A549 (cell line): ENCODE data around the gene DUSP3. TPM values are rescaled to one million over a fixed set of nuclear protein-coding genes. Genes with fewer than 3 reads are reported as not detected.

Source experiments
- BHLHE40 ChIP-seq: IDR thresholded peaks from 2 replicates; pipeline ENCODE4 v1.6.1; 2012; ENCODE audit warnings: low read depth, low read length, inconsistent platforms
- CBX2 ChIP-seq: fragments of 200-600 bp; sonication (generic); IDR thresholded peaks from 2 replicates; pipeline ENCODE4 v1.6.1; 2016; ENCODE audit warnings: low read depth, mild to moderate bottlenecking, borderline replicate concordance
- CBX8 ChIP-seq: fragments of 200-600 bp; sonication (generic); IDR thresholded peaks from 2 replicates; pipeline ENCODE4 v1.6.1; 2016
- CEBPB ChIP-seq, 2 experiments: fragments of >200 bp in 1 of 2; sonication (Bioruptor Twin) in 1 of 2; formaldehyde crosslinking in 1 of 2; IDR thresholded peaks; 2 replicates each; pipeline ENCODE4 v1.6.1; 2012 to 2016
- CHD2 ChIP-seq: fragments of 150-350 bp; IDR thresholded peaks from 2 replicates; pipeline ENCODE4 v1.6.1; 2014; ENCODE audit warnings: low read length; ENCODE audit not compliant: partially characterized antibody
- E2F6 ChIP-seq: IDR thresholded peaks from 2 replicates; pipeline ENCODE4 v1.6.1; 2012; ENCODE audit warnings: low read depth, borderline replicate concordance
- EHF ChIP-seq: fragments of 250-450 bp; sonication (Bioruptor Pico); IDR thresholded peaks from 2 replicates; pipeline ENCODE4 v1.5.0; 2020; ENCODE audit warnings: mild to moderate bottlenecking
- EHMT2 ChIP-seq: fragments of 200-600 bp; sonication (generic); IDR thresholded peaks from 2 replicates; pipeline ENCODE4 v1.6.1; 2016; ENCODE audit warnings: antibody characterized with exemption, low read depth, mild to moderate bottlenecking, moderate library complexity
- ELK1 ChIP-seq: fragments of 150-350 bp; IDR thresholded peaks from 2 replicates; pipeline ENCODE4 v1.6.1; 2014; ENCODE audit warnings: low read depth, mild to moderate bottlenecking, low read length
- EP300 ChIP-seq, 2 experiments: fragments of >200 bp; sonication (Bioruptor Twin); formaldehyde crosslinking; IDR thresholded peaks; 2 replicates in 1 of 2; 3 replicates in 1 of 2; pipeline ENCODE4 v1.6.1; 2016 to 2017
- ESRRA ChIP-seq: fragments of 150-350 bp; IDR thresholded peaks from 2 replicates; pipeline ENCODE4 v1.6.1; 2014; ENCODE audit warnings: mild to moderate bottlenecking, low read length, borderline replicate concordance
- FOXS1 ChIP-seq: fragments of 250-450 bp; sonication (Bioruptor Pico); IDR thresholded peaks from 2 replicates; pipeline ENCODE4 v1.5.0; 2020; ENCODE audit warnings: mild to moderate bottlenecking, moderate library complexity
- GATA3 ChIP-seq: IDR thresholded peaks from 2 replicates; pipeline ENCODE4 v1.6.1; 2012; ENCODE audit warnings: borderline replicate concordance
- HOXA7 ChIP-seq: fragments of 250-450 bp; sonication (Bioruptor Pico); IDR thresholded peaks from 2 replicates; pipeline ENCODE4 v1.5.0; 2020; ENCODE audit warnings: mild to moderate bottlenecking, moderate library complexity
- HOXB5 ChIP-seq: fragments of 250-450 bp; sonication (Bioruptor Pico); IDR thresholded peaks from 2 replicates; pipeline ENCODE4 v1.5.0; 2020; ENCODE audit warnings: mild to moderate bottlenecking, moderate library complexity
- KDM1A ChIP-seq: fragments of 200-600 bp; sonication (generic); IDR thresholded peaks from 2 replicates; pipeline ENCODE4 v1.6.1; 2016; ENCODE audit warnings: low read depth, mild to moderate bottlenecking
- KDM5A ChIP-seq: fragments of 200-600 bp; sonication (generic); IDR thresholded peaks from 2 replicates; pipeline ENCODE4 v1.6.1; 2016; ENCODE audit warnings: antibody characterized with exemption, mild to moderate bottlenecking
- MAFK ChIP-seq: fragments of 450-650 bp; IDR thresholded peaks from 2 replicates; pipeline ENCODE4 v1.6.1; 2014; ENCODE audit not compliant: partially characterized antibody
- NFE2L2 ChIP-seq: fragments of 150-350 bp; conservative IDR thresholded peaks from 2 replicates; pipeline ENCODE4 v1.6.1; 2014; ENCODE audit warnings: low read length
- PHF8 ChIP-seq: fragments of 200-600 bp; sonication (generic); IDR thresholded peaks from 2 replicates; pipeline ENCODE4 v1.6.1; 2016; ENCODE audit warnings: low read depth, mild to moderate bottlenecking, antibody characterized with exemption, moderate library complexity, borderline replicate concordance
- RARB ChIP-seq: fragments of 250-450 bp; sonication (Bioruptor Pico); IDR thresholded peaks from 2 replicates; pipeline ENCODE4 v1.8.0; 2021; ENCODE audit warnings: mild to moderate bottlenecking, moderate library complexity
- RFX5 ChIP-seq: fragments of 450-650 bp; IDR thresholded peaks from 2 replicates; pipeline ENCODE4 v1.7.1; 2014; ENCODE audit warnings: antibody characterized with exemption, mild to moderate bottlenecking, moderate library complexity
- SMC3 ChIP-seq: fragments of >200 bp; sonication (Bioruptor Twin); formaldehyde crosslinking; IDR thresholded peaks from 3 replicates; pipeline ENCODE4 v1.6.1; 2018; ENCODE audit warnings: inconsistent platforms
- SREBF2 ChIP-seq: fragments of 450-650 bp; IDR thresholded peaks from 2 replicates; pipeline ENCODE4 v1.6.1; 2014; ENCODE audit warnings: mild to moderate bottlenecking, moderate library complexity
- TP53 ChIP-seq: fragments of 250-450 bp; sonication (Bioruptor Pico); IDR thresholded peaks from 2 replicates; pipeline ENCODE4 v1.5.0; 2021; ENCODE audit warnings: mild to moderate bottlenecking, moderate library complexity
- ZC3H11A ChIP-seq: fragments of 450-650 bp; IDR thresholded peaks from 2 replicates; pipeline ENCODE4 v1.6.1; 2014; ENCODE audit warnings: antibody characterized with exemption, mild to moderate bottlenecking
- polyA plus RNA-seq, 4 experiments: library from polyadenylated mRNA; depleted of rRNA in 3 of 4; stranded (reverse); fragments of >200 nt; fragmentation: RNase III in 1 of 4; extraction: RNeasy Plus Mini Kit Qiagen cat#74134 plus additional on column Dnase treatment in 1 of 4; gene quantifications; 2 replicates in 3 of 4; 3 replicates in 1 of 4; pipeline ENCODE4 v1.2.3, GENCODE V29; 2011 to 2017
- TF ChIP-seq, protein P1 (sequence below): fragments of 250-450 bp; sonication (Bioruptor Pico); IDR thresholded peaks from 2 replicates; pipeline ENCODE4 v1.5.0; 2021; ENCODE audit warnings: mild to moderate bottlenecking, moderate library complexity, borderline replicate concordance
- TF ChIP-seq, protein P2 (sequence below): fragments of >200 bp; sonication (Bioruptor Twin); formaldehyde crosslinking; IDR thresholded peaks from 2 replicates; pipeline ENCODE4 v1.6.1; 2016

Gene DUSP3
- polyA plus RNA-seq, 2 of the 4 experiments (the other 2 are of a cell fraction), result 60.0 to 62.2 TPM

DNA sequence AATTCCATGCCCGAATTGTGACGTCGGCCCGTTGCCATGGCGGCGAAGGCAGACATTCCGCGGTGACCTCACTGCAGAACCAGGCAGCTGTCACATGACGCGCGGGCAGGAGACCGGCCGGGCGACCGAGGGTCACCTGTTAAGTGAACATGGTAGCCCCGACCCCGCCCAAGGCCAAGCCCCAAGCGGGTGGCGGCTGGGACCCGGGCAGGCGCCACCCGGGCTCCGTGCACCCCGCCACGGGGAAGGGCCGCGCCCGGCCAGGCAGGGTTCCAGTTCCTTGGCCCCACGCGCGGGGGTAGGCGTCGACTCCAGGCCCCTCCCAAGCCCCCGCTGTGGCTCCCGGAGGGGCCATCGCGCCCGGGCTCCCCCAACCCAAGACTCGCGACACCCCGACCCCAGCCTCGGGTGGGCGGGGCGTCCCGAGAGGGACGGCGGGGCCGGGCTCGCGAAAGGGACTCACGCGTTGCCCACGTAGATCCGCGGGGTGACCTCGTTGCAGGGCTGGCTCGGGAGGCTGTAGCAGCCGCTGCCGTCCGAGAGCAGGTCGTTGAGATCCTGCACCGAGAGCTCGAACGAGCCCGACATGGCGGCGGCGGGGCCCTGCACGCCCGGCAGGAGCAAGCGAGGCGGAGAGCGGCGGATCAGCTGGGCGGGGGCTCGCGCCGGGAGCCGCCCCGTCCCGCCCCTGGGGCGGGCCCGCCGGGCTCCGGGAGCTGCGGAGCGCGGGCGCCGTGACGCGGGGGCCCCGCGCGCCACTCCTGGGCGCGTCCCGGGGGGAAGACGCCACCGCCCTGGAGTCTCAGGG is at the start of gene DUSP3 (continued):
- TF ChIP-seq RFX5, result peak; percentile 85
- no peak for TF ChIP-seq EP300 (IDR thresholded peaks at IDR 0.05)
- no peak for TF ChIP-seq RARB (CRISPR knock-in tag)
- peak; percentile 75 for TF ChIP-seq CHD2
- no peak for TF ChIP-seq ZC3H11A
- no peak for TF ChIP-seq EHMT2
- 0 out of 2 replicates have a peak, but pooled peaks have one; percentile 4 for TF ChIP-seq NFE2L2
- no peak for TF ChIP-seq CBX8
- TF ChIP-seq KDM5A, result no peak
- TF ChIP-seq BHLHE40, result peak; percentile 12; the same call in 1 of the 2 replicates
- TF ChIP-seq MAFK, result no peak
- TF ChIP-seq SMC3, result no peak
- peak; percentile 87 for TF ChIP-seq PHF8
- no peak for TF ChIP-seq ELK1
- no peak for TF ChIP-seq HOXA7
- TF ChIP-seq GATA3, result peak; percentile 31; the same call in 1 of the 2 replicates
- TF ChIP-seq SREBF2, result no peak
- TF ChIP-seq E2F6, result no peak
- no peak for TF ChIP-seq FOXS1 (CRISPR knock-in tag)
- TF ChIP-seq HOXB5, result no peak
- 0 out of 2 replicates have a peak, but pooled peaks have one; percentile 12 for TF ChIP-seq TP53 (CRISPR knock-in tag)
- no peak for TF ChIP-seq KDM1A
- no peak for TF ChIP-seq CEBPB (IDR thresholded peaks at IDR 0.05)
- TF ChIP-seq, protein P1, sequence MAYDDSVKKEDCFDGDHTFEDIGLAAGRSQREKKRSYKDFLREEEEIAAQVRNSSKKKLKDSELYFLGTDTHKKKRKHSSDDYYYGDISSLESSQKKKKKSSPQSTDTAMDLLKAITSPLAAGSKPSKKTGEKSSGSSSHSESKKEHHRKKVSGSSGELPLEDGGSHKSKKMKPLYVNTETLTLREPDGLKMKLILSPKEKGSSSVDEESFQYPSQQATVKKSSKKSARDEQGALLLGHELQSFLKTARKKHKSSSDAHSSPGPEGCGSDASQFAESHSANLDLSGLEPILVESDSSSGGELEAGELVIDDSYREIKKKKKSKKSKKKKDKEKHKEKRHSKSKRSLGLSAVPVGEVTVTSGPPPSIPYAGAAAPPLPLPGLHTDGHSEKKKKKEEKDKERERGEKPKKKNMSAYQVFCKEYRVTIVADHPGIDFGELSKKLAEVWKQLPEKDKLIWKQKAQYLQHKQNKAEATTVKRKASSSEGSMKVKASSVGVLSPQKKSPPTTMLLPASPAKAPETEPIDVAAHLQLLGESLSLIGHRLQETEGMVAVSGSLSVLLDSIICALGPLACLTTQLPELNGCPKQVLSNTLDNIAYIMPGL (CRISPR knock-in tag), result peak; percentile 55; the same call in 1 of the 2 replicates
- TF ChIP-seq ESRRA, result no peak
- no peak for TF ChIP-seq CBX2
- TF ChIP-seq, protein P2, sequence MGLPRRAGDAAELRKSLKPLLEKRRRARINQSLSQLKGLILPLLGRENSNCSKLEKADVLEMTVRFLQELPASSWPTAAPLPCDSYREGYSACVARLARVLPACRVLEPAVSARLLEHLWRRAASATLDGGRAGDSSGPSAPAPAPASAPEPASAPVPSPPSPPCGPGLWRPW, result no peak
- TF ChIP-seq EHF (CRISPR knock-in tag), result no peak
